Progenitor cell of endocrine pancreas (in vitro differentiated cells): ENCODE measurements around the gene TRIM68. TPM values are rescaled to one million over a fixed set of nuclear protein-coding genes. Genes with fewer than 3 reads are reported as not detected.
A peak's percentile ranks its signal among the peaks of the same experiment; 100 is the strongest.

Source experiments
- DNase-seq: peaks from one replicate; pipeline ENCODE4 v3.0.0; 2021; ENCODE audit warnings: low spot score; ENCODE audit not compliant: unreplicated experiment
- H3K27ac Mint-ChIP-seq: 2 replicates; pipeline ENCODE4 v1.8.0; 2021; ENCODE audit warnings: mild to moderate bottlenecking, moderate library complexity, mixed read lengths
- H3K27me3 Mint-ChIP-seq: 2 replicates; pipeline ENCODE4 v1.8.0; 2021; ENCODE audit warnings: mixed read lengths
- H3K36me3 Mint-ChIP-seq: 2 replicates; pipeline ENCODE4 v1.8.0; 2022; ENCODE audit warnings: mixed read lengths; ENCODE audit not compliant: insufficient read depth
- H3K4me1 Mint-ChIP-seq: 2 replicates; pipeline ENCODE4 v1.8.0; 2021; ENCODE audit warnings: low read depth, mixed read lengths
- H3K4me3 Mint-ChIP-seq: 2 replicates; pipeline ENCODE4 v1.8.0; 2021; ENCODE audit warnings: low read depth, mild to moderate bottlenecking, moderate library complexity, mixed read lengths
- H3K9me3 Mint-ChIP-seq: 2 replicates; pipeline ENCODE4 v1.8.0; 2021; ENCODE audit warnings: low read depth, mixed read lengths
- long read RNA-seq: library from polyadenylated mRNA; unstranded; transcript quantifications from one replicate; pipeline ENCODE4 v2.0.0, GENCODE V29; 2020
- total RNA-seq: library from RNA; stranded (reverse); gene quantifications from 2 replicates; pipeline ENCODE4 v1.2.1, GENCODE V29; 2021
- TF ChIP-seq, protein P1 (sequence below): fragments of 200-600 bp; sonication (generic); IDR thresholded peaks from one replicate; pipeline ENCODE4 v1.5.0; 2021; ENCODE audit warnings: antibody characterized with exemption, mild to moderate bottlenecking; ENCODE audit not compliant: unreplicated experiment

TRIM68 gene, protein sequence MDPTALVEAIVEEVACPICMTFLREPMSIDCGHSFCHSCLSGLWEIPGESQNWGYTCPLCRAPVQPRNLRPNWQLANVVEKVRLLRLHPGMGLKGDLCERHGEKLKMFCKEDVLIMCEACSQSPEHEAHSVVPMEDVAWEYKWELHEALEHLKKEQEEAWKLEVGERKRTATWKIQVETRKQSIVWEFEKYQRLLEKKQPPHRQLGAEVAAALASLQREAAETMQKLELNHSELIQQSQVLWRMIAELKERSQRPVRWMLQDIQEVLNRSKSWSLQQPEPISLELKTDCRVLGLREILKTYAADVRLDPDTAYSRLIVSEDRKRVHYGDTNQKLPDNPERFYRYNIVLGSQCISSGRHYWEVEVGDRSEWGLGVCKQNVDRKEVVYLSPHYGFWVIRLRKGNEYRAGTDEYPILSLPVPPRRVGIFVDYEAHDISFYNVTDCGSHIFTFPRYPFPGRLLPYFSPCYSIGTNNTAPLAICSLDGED
- total RNA-seq = 18.1 and 18.7 TPM in 2 replicates
- long read RNA-seq, transcript TRIM68-202 (6 exons, 874 nt) = minor isoform, 8 of 43 reads
- long read RNA-seq, transcript TRIM68-201 (7 exons, 3,352 nt) = major isoform, 24 of 43 reads
- long read RNA-seq, partial matches to known transcripts = 3 of 43 reads
- long read RNA-seq, other reads (novel, unspliced or antisense) = 7 of 43 reads

DNA sequence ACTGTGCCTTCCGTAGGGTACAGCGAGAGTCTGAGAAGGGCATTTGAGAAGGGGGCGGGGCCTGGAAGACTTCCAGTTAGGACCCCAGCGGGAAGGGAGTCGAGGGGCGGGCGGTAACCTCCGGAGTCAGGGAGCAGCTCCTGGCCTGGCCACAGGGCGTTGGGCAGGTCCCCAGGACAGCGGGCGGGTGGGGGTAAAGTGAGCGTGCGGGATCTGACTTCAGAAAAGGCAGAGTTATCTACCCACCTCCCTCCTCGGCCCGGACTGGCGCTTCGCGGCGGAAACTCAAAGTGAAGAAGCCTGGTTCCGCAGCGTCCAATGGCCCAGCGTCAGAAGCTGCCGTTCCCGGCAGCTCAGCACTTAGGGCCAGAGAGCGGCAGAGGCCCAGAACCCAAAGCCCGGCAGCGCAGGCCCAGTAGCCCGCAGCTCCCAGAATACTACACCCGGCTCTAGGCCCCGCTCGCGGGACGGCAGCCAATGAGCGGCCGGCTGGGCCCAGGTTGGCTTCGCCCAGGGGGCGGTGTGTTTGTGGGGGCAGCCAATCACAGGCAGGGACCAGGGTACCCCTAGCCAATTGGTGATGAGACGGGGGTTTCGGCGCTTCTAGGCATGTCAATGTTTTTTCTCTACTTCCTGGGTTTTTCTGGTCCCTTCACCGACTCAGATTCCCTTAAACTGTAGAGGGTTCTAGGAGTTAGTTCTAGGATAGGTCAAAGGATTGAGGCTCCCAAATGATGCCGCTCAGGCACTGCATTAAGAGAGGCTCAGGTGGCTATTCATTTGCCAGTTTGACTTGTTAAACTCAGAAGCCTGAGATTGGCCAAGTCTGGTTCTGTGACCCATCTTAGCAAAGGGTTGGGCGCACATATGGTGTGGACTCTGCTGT, at the start of gene TRIM68:
Gene TRIM68 (minus strand): TSS at position 451 of the 886 bp plus-strand sequence. CDS start 2,727 bp downstream, outside the sequence.
- no peaks in the 10 kb centered on the region for H3K9me3 Mint-ChIP-seq
- peak within 1 kb of the TSS; percentile 79 for H3K4me3 Mint-ChIP-seq
- TF ChIP-seq, protein P1, sequence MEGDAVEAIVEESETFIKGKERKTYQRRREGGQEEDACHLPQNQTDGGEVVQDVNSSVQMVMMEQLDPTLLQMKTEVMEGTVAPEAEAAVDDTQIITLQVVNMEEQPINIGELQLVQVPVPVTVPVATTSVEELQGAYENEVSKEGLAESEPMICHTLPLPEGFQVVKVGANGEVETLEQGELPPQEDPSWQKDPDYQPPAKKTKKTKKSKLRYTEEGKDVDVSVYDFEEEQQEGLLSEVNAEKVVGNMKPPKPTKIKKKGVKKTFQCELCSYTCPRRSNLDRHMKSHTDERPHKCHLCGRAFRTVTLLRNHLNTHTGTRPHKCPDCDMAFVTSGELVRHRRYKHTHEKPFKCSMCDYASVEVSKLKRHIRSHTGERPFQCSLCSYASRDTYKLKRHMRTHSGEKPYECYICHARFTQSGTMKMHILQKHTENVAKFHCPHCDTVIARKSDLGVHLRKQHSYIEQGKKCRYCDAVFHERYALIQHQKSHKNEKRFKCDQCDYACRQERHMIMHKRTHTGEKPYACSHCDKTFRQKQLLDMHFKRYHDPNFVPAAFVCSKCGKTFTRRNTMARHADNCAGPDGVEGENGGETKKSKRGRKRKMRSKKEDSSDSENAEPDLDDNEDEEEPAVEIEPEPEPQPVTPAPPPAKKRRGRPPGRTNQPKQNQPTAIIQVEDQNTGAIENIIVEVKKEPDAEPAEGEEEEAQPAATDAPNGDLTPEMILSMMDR = peak; percentile 24
- H3K36me3 Mint-ChIP-seq = peaks cover 4% of the 10 kb centered on the region
- peak; percentile 92 for DNase-seq
- H3K27me3 Mint-ChIP-seq = peaks cover 10% of the 10 kb centered on the region
- H3K27ac Mint-ChIP-seq = peak within 1 kb of the TSS; percentile 94
- peaks cover 15% of the 10 kb centered on the region for H3K4me1 Mint-ChIP-seq

DNA sequence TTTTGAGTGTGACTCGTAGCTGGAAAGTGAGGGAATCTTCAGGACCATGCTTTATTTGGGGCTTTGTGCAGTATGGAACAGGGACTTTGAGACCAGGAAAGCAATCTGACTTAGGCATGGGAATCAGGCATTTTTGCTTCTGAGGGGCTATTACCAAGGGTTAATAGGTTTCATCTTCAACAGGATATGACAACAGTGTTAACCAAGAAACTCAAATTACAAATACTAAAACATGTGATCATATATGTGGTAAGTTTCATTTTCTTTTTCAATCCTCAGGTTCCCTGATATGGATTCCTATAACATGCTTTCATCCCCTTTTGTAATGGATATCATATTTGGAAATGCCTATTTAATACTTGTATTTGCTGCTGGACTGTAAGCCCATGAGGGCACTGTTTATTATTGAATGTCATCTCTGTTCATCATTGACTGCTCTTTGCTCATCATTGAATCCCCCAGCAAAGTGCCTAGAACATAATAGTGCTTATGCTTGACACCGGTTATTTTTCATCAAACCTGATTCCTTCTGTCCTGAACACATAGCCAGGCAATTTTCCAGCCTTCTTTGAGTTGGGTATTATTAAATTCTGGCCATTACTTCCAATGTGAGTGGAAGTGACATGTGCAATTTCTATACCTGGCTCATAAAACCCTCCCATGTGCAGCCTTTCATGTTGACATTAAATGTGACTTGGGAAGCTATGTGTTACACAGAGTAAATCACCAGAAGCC, 46.8 kb upstream of the TRIM68 start:
- Mint-ChIP-seq H3K36me3 (no peaks in the 10 kb centered on the region), H3K27me3 (peaks cover 3% of the 10 kb centered on the region), H3K4me3 (no peak overlapping the region), H3K4me1 (peaks cover 6% of the 10 kb centered on the region), H3K9me3 (no peaks in the 10 kb centered on the region), H3K27ac (no peak overlapping the region)
- no peak for DNase-seq
- TF ChIP-seq, protein P1 = no peak

DNA sequence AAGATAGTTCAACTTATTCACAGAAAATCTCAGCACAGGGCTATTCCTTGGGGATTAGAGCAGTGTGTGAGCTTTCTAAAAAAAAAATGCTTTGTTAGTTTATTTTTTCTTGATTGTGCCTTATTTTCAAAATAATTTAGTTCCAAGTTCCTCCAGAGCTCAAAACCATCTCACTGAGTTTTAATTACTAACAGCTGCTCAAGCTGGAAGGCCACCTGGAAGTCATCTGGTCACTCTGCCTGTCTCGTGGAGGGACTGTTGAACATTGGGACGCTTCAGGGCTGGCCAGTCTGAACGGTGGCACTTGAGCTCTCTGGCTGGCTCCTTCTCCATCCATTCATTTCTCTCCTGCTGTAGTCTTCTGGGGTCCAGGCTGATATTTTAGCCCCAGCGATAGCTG, 39.7 kb upstream of the TRIM68 start:
- no peak overlapping the region for H3K4me3 Mint-ChIP-seq
- no peaks in the 10 kb centered on the region for H3K9me3 Mint-ChIP-seq
- DNase-seq = no peak
- no peaks in the 10 kb centered on the region for H3K36me3 Mint-ChIP-seq
- peaks cover 2% of the 10 kb centered on the region for H3K4me1 Mint-ChIP-seq
- TF ChIP-seq, protein P1 = no peak
- peaks cover 13% of the 10 kb centered on the region for H3K27me3 Mint-ChIP-seq
- no peak overlapping the region for H3K27ac Mint-ChIP-seq

DNA sequence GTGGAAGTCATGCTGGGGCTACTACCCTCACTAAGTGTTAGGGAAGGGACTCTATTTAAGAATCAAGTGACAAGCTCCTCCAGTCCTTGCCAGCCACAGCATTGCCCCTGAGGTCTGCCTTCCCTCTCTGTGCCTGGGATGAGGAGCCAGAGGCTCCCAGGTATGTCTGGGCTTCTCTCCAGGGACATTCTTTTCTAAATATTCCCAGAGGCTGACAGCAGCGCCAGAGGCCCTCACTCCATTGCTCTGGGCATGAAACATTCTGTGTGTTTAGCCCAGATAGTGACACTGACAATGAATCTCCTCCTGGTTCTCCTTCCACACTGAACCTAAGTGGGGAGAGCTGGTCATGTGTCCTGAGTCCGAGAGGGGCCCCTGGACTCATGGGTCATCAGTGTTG, 37.9 kb upstream of the TRIM68 start:
- no peak for DNase-seq
- peaks cover 13% of the 10 kb centered on the region for H3K27me3 Mint-ChIP-seq
- H3K9me3 Mint-ChIP-seq = no peaks in the 10 kb centered on the region
- no peak overlapping the region for H3K4me3 Mint-ChIP-seq
- no peaks in the 10 kb centered on the region for H3K36me3 Mint-ChIP-seq
- TF ChIP-seq, protein P1 = no peak
- H3K4me1 Mint-ChIP-seq = peaks cover 2% of the 10 kb centered on the region
- no peak overlapping the region for H3K27ac Mint-ChIP-seq
